ENCODE results near the gene NSF.

DNA sequence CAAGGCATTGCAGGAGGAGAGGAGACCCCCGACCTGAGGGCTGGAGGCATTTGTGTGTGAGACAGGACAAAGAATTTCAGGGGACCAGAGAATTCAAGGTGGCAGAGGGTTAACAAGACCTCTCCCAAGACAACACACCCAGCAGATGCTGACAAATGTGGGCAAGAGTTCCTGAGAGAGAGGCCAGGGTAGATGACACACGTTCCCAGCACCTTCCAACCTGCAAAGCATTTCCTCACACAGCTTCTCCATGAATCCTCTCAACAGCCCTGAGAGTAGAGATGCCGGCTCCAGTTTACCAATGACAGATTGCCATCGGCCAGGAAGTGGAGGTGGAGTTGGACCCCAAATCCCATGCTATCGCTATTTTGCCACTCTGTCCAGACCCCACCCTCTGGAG, 203.1 kb downstream of the NSF start:
- no peak for TF ChIP-seq POLR2AphosphoS5 (IDR thresholded peaks at IDR 0.05; ENCODE audit: borderline replicate concordance, low read depth, low read length)
- TF ChIP-seq EZH2 (IDR thresholded peaks at IDR 0.05), result no peak
- no peak for TF ChIP-seq FOXP2 (optimal IDR thresholded peaks at IDR 0.05; ENCODE audit: control extremely low read depth, extremely low read length, insufficient read depth)

Measured in SK-N-MC (cell line).